ENCODE data around the gene PABPN1L.

DNA sequence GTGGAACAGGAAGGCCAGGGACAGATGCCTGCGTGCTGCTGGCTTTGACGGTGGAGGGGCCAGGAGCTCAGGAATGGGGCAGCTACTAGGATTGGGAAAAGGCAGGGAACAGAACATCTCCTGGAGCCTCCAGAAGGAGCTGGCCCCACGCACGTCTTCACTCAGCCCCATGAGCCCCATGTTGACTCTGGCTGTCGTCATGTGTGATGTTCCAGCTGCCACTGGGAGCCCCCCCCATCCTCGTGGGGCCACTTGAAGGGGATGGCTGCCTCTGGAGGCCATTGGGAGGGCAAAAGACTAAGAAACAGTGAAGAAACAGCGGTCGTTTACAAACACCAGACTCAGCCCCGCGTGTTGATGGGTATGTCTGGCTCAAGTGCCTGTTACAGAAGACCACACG, 36.2 kb downstream of the PABPN1L start:
- TF ChIP-seq NR2C2 (CRISPR knock-in tag; IDR thresholded peaks at IDR 0.05; ENCODE audit: borderline replicate concordance), result no peak
- TF ChIP-seq PHF5A (CRISPR knock-in tag; IDR thresholded peaks at IDR 0.05; ENCODE audit: low read depth, unreplicated experiment), result no peak
- TF ChIP-seq ZNF614 (CRISPR knock-in tag; IDR thresholded peaks at IDR 0.05; ENCODE audit: borderline replicate concordance), result no peak
- TF ChIP-seq, protein P1, sequence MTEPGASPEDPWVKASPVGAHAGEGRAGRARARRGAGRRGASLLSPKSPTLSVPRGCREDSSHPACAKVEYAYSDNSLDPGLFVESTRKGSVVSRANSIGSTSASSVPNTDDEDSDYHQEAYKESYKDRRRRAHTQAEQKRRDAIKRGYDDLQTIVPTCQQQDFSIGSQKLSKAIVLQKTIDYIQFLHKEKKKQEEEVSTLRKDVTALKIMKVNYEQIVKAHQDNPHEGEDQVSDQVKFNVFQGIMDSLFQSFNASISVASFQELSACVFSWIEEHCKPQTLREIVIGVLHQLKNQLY (CRISPR knock-in tag; IDR thresholded peaks at IDR 0.05), result no peak
- TF ChIP-seq BHLHE40 (IDR thresholded peaks at IDR 0.05; ENCODE audit: low read length), result no peak

Measured in HepG2 (cell line).